CD14-positive monocyte (primary cell): ENCODE data around the gene TBC1D22A. TPM values are rescaled to one million over a fixed set of nuclear protein-coding genes. Genes with fewer than 3 reads are reported as not detected.

Experiments
- DNase-seq, 3 donors: peaks; one replicate each; pipeline ENCODE4 v3.0.0-alpha.2; 2011 to 2022
- H2AFZ ChIP-seq: 2 replicates; pipeline ENCODE4 v1.6.0; 2012; ENCODE audit warnings: mild to moderate bottlenecking, low read depth, low read length, inconsistent platforms; ENCODE audit not compliant: insufficient read depth, poor library complexity, severe bottlenecking
- H3K27ac ChIP-seq, 2 donors: 1 replicate in 1 of 2; 2 replicates in 1 of 2; pipeline ENCODE4 v1.5.1; 2012 to 2013; ENCODE audit warnings: low read length in 2 of 2, control low read depth in 1 of 2, inconsistent platforms in 1 of 2, low read depth in 1 of 2, mild to moderate bottlenecking in 1 of 2
- H3K27me3 ChIP-seq, 2 donors: one replicate each; pipeline versions ENCODE4 v1.6.0 to v1.6.1; 2011 to 2013; ENCODE audit warnings: low read length in 2 of 2; ENCODE audit not compliant: control insufficient read depth in 2 of 2, insufficient read depth in 2 of 2
- H3K36me3 ChIP-seq, 2 donors: replicated peaks in 1 of 2; 1 replicate in 1 of 2; 2 replicates in 1 of 2; pipeline versions ENCODE4 v1.5.1 to v1.6.1; 2012 to 2013; ENCODE audit warnings: low read length in 2 of 2, control low read depth in 1 of 2, inconsistent platforms in 1 of 2, mild to moderate bottlenecking in 1 of 2; ENCODE audit not compliant: insufficient read depth in 2 of 2, control insufficient read depth in 1 of 2
- H3K4me1 ChIP-seq, 2 donors: 1 replicate in 1 of 2; 2 replicates in 1 of 2; pipeline versions ENCODE4 v1.5.1 to v1.6.1; 2012 to 2013; ENCODE audit warnings: low read length in 2 of 2, control low read depth in 1 of 2, inconsistent platforms in 1 of 2, mild to moderate bottlenecking in 1 of 2, moderate library complexity in 1 of 2; ENCODE audit not compliant: insufficient read depth in 2 of 2, control insufficient read depth in 1 of 2
- H3K4me2 ChIP-seq: replicated peaks from 2 replicates; pipeline ENCODE3; 2012; ENCODE audit warnings: low read length, moderate library complexity, mild to moderate bottlenecking; ENCODE audit not compliant: poor library complexity, severe bottlenecking; ENCODE audit errors: extremely low read depth
- H3K4me3 ChIP-seq, 3 experiments: fragments of 200-600 bp in 1 of 3; sonication (generic) in 1 of 3; replicated peaks in 1 of 3; 1 replicate in 2 of 3; 2 replicates in 1 of 3; pipeline ENCODE4 v1.5.1; 2011 to 2013; ENCODE audit warnings: low read length in 3 of 3, mild to moderate bottlenecking in 3 of 3, control low read depth in 2 of 3, low read depth in 2 of 3, inconsistent platforms in 1 of 3, moderate library complexity in 1 of 3
- H3K79me2 ChIP-seq: 2 replicates; pipeline ENCODE4 v1.6.0; 2012; ENCODE audit warnings: mild to moderate bottlenecking, control low read depth, inconsistent platforms, low read length, moderate library complexity; ENCODE audit not compliant: insufficient read depth
- H3K9ac ChIP-seq: 2 replicates; pipeline ENCODE4 v1.6.0; 2017; ENCODE audit warnings: low read length, mild to moderate bottlenecking; ENCODE audit not compliant: insufficient read depth, poor library complexity, severe bottlenecking
- H3K9me3 ChIP-seq, 2 donors: replicated peaks in 1 of 2; 1 replicate in 1 of 2; 2 replicates in 1 of 2; pipeline versions ENCODE4 v1.5.1 to v1.6.1; 2012 to 2013; ENCODE audit warnings: low read length in 2 of 2, control low read depth in 1 of 2; ENCODE audit not compliant: control insufficient read depth in 1 of 2, insufficient read depth in 1 of 2
- H4K20me1 ChIP-seq: 2 replicates; pipeline ENCODE4 v1.6.0; 2012; ENCODE audit warnings: mild to moderate bottlenecking, low read length, control low read depth, moderate library complexity; ENCODE audit not compliant: insufficient read depth
- H3K27ac Mint-ChIP-seq, 7 donors: one replicate each; pipeline ENCODE4 v1.8.0; 2020; ENCODE audit warnings: mild to moderate bottlenecking in 7 of 7, mixed read lengths in 7 of 7, moderate library complexity in 6 of 7, inconsistent platforms in 2 of 7
- H3K27me3 Mint-ChIP-seq, 3 donors: one replicate each; pipeline ENCODE4 v1.8.0; 2021 to 2022; ENCODE audit warnings: low read depth in 3 of 3, mild to moderate bottlenecking in 3 of 3, mixed read lengths in 3 of 3, moderate library complexity in 3 of 3, inconsistent platforms in 1 of 3
- H3K36me3 Mint-ChIP-seq, 2 donors: one replicate each; pipeline ENCODE4 v1.8.0; 2020; ENCODE audit warnings: mixed read lengths in 2 of 2, inconsistent platforms in 1 of 2, mild to moderate bottlenecking in 1 of 2
- H3K4me1 Mint-ChIP-seq: one replicate; pipeline ENCODE4 v1.8.0; 2020; ENCODE audit warnings: mild to moderate bottlenecking, mixed read lengths
- H3K4me3 Mint-ChIP-seq, 2 donors: one replicate each; pipeline ENCODE4 v1.8.0; 2020; ENCODE audit warnings: mild to moderate bottlenecking in 2 of 2, mixed read lengths in 2 of 2, moderate library complexity in 1 of 2
- H3K9me3 Mint-ChIP-seq, 7 donors: one replicate each; pipeline ENCODE4 v1.8.0; 2020 to 2022; ENCODE audit warnings: mixed read lengths in 7 of 7, mild to moderate bottlenecking in 6 of 7, moderate library complexity in 6 of 7, inconsistent platforms in 2 of 7
- WGBS: methylation state at CpG from one replicate; pipeline ENCODE4 v1.1.5; 2013; ENCODE audit warnings: missing lambda C conversion rate; ENCODE audit not compliant: insufficient coverage; 5-methylcytosine and 5-hydroxymethylcytosine counted together
- intact Hi-C, 2 donors: fragments of 100-400 bp; cut with micrococcal nuclease; formaldehyde crosslinking; loops; one replicate each; pipeline versions ENCODE4 v1.15.0 to v1.15.1; 2023
- polyA plus RNA-seq, 3 donors: library from polyadenylated mRNA; depleted of rRNA in 1 of 3; unstranded in 2 of 3; stranded (reverse) in 1 of 3; fragments of 300-500 nt in 2 of 3; fragments of >200 nt in 1 of 3; fragmentation: Illumina TruSeq in 2 of 3; gene quantifications; 1 replicate in 2 of 3; 2 replicates in 1 of 3; pipeline ENCODE4 v1.2.3, GENCODE V29; 2012 to 2021
- TF ChIP-seq, protein P1 (sequence below): fragments of 200-600 bp; IDR thresholded peaks from one replicate; pipeline ENCODE4 v1.8.0; 2022; ENCODE audit warnings: antibody characterized with exemption, mild to moderate bottlenecking

The TBC1D22A gene
- polyA plus RNA-seq, 3 donors, result 25.9 to 36.2 (median 29.5) TPM

DNA sequence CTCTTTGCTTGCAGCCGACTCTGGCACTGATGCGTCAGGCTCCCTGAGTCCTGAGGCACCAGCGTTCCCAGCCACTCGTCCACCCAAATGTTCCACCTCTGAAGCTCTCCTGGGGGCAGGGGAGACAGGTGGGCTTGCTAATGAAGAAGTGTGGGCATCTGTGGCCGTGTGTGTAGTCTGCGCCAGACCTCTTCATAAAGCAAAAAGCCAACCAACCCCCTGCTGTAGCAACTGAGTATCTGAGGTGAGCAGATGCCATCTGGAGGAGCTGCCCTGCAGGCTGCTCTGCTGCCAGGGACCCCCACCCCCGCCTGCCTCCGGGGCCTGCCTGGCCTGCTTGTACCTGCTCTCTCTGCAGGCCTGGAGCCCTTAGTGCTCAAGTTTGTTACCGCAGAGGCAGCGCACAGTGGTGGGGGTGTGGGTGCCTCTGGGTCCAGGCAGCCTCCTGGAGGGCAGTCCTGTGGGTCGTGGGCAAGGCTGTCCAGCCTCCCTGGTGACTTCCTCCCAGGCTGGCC is 272.5 kb downstream of the TBC1D22A start:
- DNase-seq, result no peak
- Histone ChIP-seq H2AFZ (no peak overlapping the region), H3K79me2 (no peaks in the 10 kb centered on the region), H4K20me1 (peaks cover 81% of the 10 kb centered on the region), H3K36me3 (peaks cover 20 to 45% of the 10 kb centered on the region in 2 donors), H3K27ac (no peak overlapping the region), H3K9me3 (no peaks in the 10 kb centered on the region), H3K27me3 (no peaks in the 10 kb centered on the region), H3K4me1 (no peaks in the 10 kb centered on the region), H3K4me2 (no peak overlapping the region), H3K4me3 (no peak overlapping the region), H3K9ac (no peak overlapping the region)
- TF ChIP-seq, protein P1, sequence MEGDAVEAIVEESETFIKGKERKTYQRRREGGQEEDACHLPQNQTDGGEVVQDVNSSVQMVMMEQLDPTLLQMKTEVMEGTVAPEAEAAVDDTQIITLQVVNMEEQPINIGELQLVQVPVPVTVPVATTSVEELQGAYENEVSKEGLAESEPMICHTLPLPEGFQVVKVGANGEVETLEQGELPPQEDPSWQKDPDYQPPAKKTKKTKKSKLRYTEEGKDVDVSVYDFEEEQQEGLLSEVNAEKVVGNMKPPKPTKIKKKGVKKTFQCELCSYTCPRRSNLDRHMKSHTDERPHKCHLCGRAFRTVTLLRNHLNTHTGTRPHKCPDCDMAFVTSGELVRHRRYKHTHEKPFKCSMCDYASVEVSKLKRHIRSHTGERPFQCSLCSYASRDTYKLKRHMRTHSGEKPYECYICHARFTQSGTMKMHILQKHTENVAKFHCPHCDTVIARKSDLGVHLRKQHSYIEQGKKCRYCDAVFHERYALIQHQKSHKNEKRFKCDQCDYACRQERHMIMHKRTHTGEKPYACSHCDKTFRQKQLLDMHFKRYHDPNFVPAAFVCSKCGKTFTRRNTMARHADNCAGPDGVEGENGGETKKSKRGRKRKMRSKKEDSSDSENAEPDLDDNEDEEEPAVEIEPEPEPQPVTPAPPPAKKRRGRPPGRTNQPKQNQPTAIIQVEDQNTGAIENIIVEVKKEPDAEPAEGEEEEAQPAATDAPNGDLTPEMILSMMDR, result no peak
- Mint-ChIP-seq H3K4me1 (no peaks in the 10 kb centered on the region), H3K9me3 (peaks cover 0 to 2% (median 0%) of the 10 kb centered on the region in 7 donors), H3K36me3 (peaks cover 38 to 54% of the 10 kb centered on the region in 2 donors), H3K27me3 (peaks cover 0 to 3% (median 0%) of the 10 kb centered on the region in 3 donors), H3K4me3 (no peak overlapping the region), H3K27ac (peak overlapping the region in 1 of 7 donors; percentile 46)
- 99% methylated on average over 9 of the region's 11 CpGs for WGBS
- intact Hi-C loops, result no loop called here

DNA sequence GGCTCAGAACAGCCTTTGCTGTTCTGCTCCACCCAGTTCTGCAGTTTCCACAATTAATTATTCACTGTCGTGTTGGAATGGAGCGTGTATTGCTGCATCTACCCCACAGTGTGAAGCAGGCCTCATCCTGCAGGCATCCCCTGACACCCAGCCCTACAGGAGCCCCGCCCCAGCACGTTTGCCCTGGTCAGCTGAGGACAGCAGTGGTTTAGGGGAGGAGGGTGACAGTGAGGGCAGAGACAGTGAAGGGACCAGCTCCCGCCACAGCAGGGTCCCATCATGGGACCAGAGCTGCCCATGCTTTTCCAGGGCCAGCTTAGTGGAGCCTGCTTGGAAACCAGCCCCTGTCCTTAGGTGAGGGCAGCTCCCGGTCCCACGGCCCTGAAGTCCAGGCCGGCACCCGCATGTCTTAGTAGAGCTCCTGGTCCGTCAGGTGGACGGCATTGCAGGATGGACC is 273.0 kb downstream of the TBC1D22A start:
- no peaks in the 10 kb centered on the region for H3K27me3 ChIP-seq
- Mint-ChIP-seq H3K9me3 (peaks cover 0 to 2% (median 0%) of the 10 kb centered on the region in 7 donors), H3K4me3 (no peak overlapping the region), H3K4me1 (no peaks in the 10 kb centered on the region), H3K27ac (no peak overlapping the region), H3K36me3 (peaks cover 41 to 55% of the 10 kb centered on the region in 2 donors), H3K27me3 (peaks cover 0 to 5% (median 0%) of the 10 kb centered on the region in 3 donors)
- H3K79me2 ChIP-seq, result no peaks in the 10 kb centered on the region
- intact Hi-C loops, result no loop called here
- DNase-seq, result no peak
- H3K4me3 ChIP-seq, result no peak overlapping the region
- TF ChIP-seq, protein P1, result no peak
- no peak overlapping the region for H3K9ac ChIP-seq
- WGBS, result 98% methylated on average over 11 of the region's 11 CpGs
- peaks cover 80% of the 10 kb centered on the region for H4K20me1 ChIP-seq
- no peaks in the 10 kb centered on the region for H3K9me3 ChIP-seq
- H3K4me2 ChIP-seq, result no peak overlapping the region
- H3K4me1 ChIP-seq, result no peaks in the 10 kb centered on the region
- no peak overlapping the region for H2AFZ ChIP-seq
- H3K27ac ChIP-seq, result no peak overlapping the region
- H3K36me3 ChIP-seq, result peaks cover 20 to 41% of the 10 kb centered on the region in 2 donors
